NT2/D1 (cell line): ENCODE results near the gene DSCAML1.

Experiments
- SUZ12 ChIP-seq: IDR thresholded peaks from 2 replicates; pipeline ENCODE4 v1.6.1; 2011; ENCODE audit not compliant: insufficient read length, insufficient read depth; ENCODE audit errors: extremely low read depth
- YY1 ChIP-seq: IDR thresholded peaks from 2 replicates; pipeline ENCODE4 v1.6.1; 2011; ENCODE audit not compliant: insufficient read length, insufficient read depth
- ZNF274 ChIP-seq: IDR thresholded peaks from 2 replicates; pipeline ENCODE4 v1.6.1; 2011; ENCODE audit warnings: mild to moderate bottlenecking, low read depth, low read length

- TF ChIP-seq YY1 (no peak), ZNF274 (no peak), SUZ12 (no peak)
Measured at GRCh38 chr11:117842131-117842941, 45.3 kb upstream of the DSCAML1 start.
